Measurements from ENCODE around the gene FLYWCH1.

Gene FLYWCH1, protein sequence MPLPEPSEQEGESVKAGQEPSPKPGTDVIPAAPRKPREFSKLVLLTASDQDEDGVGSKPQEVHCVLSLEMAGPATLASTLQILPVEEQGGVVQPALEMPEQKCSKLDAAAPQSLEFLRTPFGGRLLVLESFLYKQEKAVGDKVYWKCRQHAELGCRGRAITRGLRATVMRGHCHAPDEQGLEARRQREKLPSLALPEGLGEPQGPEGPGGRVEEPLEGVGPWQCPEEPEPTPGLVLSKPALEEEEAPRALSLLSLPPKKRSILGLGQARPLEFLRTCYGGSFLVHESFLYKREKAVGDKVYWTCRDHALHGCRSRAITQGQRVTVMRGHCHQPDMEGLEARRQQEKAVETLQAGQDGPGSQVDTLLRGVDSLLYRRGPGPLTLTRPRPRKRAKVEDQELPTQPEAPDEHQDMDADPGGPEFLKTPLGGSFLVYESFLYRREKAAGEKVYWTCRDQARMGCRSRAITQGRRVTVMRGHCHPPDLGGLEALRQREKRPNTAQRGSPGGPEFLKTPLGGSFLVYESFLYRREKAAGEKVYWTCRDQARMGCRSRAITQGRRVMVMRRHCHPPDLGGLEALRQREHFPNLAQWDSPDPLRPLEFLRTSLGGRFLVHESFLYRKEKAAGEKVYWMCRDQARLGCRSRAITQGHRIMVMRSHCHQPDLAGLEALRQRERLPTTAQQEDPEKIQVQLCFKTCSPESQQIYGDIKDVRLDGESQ

GRCh38 chr16:2911638-2912329 lies at the start of gene FLYWCH1:
FLYWCH1 (plus strand) TSS chr16:2911931; CDS start chr16:2929686, 17,755 bp downstream.
- DNase-seq, result peak; percentile 79

- no peak for DNase-seq
Observed at GRCh38 chr16:2865651-2866050, 46.1 kb upstream of the FLYWCH1 start.

DNA sequence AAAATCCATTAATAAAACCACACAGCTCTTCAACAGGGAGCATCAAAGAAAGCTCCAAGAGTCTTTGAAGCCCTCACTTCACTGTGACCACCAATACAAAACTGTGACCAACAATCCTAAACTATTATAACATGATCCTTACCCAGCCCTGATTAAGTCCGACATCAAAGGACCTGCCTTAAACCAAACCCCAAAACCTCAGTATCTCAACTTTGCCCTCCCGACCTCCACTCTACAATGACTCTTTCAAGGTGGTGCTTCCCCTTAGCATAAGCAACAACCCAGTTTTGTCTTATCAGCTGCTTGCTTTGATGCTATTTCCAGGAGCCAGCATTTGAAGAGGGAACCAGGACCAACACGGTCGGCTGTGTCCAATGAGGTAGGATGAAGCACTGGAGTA lies 45.3 kb upstream of the FLYWCH1 start:
- no peak for DNase-seq

DNA sequence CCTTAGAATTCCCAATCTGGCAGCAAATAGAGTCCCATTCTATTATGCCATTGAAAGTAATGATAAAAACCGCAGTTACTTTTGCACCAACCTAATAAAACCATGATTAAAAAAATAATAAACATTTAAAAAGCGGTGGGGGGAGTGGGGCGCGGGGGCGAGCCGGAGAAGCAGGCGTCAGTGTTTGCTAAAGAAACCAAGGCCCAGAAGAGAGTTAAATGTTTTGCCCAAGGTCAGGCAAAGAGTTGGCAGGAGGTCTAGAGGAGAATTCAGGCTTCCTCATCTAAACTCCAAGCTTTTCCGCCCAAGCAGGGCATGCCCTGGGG lies 44.1 kb upstream of the FLYWCH1 start:
- DNase-seq, result no peak

DNA sequence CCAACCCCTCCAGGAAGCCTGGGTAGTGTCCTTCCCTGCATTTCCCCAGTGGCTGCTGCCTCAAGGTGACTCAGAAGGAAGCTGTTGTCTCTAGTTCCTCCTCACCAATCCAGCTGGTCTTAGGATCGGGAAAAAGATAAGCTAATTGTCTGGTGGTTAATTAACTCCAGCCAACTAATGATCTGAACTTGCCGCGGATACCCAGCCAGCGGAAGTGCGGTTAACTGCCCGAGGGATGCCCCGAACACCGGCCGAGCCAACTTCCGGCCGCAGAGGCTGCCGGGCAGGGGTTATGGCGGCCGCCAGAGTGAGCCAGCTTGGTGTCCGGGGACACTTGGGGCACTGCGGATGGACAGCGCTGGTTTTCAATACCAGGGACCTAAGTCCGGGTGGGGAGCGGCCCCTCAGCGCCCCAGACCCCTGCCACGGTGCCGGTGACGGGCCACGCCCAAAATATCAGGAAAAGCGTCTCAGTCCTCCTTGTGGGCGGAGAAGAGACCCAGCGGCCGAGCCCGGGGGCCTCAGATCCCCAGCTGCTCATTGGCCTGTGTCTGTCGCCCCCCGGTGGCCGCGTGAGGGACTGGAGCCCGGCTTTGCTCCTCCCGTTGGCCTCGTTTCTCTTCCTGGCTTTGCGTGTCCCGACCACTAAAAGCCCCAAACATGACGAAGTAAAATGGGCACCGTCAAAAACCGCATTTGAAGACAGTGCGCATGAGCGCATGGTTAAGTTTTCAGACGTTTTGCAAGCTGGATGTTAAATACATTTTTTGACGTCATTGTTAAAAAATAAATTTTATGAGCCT lies 43.5 kb upstream of the FLYWCH1 start:
- peak; percentile 63 for DNase-seq

DNA sequence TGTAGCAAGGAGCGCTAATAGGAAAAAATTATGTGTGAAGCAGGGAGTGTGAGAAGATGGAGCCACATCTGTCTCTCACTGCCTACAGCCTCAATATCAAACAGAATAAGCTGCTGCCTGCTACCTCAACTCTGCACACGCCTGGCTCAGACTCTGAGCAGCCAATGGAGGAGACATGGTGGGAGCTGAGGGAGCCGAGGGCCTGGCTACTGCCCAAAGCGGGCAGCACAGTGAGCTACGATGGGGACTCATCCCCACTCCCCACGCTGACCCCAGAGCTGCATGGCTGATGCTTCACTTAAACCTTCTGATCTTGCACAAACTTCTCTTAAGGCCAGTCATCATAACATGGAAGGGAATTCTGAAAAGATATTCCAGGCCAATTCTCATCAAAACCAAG lies 39.8 kb upstream of the FLYWCH1 start:
- no peak for DNase-seq

- DNase-seq, result no peak
Observed at GRCh38 chr16:2874032-2874911, 37.5 kb upstream of the FLYWCH1 start.

GRCh38 chr16:2874912-2875362 lies 36.8 kb upstream of the FLYWCH1 start:
- DNase-seq, result no peak

DNA sequence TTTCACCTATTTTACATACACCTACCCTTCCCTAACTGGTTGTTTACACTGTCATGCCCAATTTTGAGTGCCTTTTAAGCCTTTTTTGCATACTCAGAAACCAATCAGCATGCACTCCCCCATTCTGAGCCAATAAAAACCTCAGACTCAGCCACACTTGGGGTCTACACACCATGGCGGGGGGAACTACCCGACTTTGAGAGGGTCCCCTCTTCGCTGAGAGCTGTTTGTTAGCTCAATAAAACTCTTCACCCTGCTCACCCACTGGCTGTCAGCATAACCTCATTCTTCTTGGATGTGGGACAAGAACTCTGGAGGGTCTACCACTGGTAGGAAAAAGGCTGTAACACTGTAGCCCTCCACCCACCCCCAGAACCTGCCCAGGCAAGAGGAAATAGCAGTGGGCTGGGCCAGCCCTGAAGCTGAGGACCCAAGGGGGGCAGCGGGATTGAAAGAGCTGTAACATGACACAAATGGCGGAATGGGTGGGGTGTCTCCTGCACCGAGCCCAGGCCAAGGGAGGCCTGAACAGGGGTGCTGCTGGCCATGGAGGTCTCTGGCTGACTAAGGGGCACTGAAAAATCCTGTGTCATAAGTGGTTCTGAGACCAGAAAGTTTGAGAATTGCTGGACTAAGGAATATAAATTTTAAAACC lies 31.8 kb upstream of the FLYWCH1 start:
- no peak for DNase-seq

DNA sequence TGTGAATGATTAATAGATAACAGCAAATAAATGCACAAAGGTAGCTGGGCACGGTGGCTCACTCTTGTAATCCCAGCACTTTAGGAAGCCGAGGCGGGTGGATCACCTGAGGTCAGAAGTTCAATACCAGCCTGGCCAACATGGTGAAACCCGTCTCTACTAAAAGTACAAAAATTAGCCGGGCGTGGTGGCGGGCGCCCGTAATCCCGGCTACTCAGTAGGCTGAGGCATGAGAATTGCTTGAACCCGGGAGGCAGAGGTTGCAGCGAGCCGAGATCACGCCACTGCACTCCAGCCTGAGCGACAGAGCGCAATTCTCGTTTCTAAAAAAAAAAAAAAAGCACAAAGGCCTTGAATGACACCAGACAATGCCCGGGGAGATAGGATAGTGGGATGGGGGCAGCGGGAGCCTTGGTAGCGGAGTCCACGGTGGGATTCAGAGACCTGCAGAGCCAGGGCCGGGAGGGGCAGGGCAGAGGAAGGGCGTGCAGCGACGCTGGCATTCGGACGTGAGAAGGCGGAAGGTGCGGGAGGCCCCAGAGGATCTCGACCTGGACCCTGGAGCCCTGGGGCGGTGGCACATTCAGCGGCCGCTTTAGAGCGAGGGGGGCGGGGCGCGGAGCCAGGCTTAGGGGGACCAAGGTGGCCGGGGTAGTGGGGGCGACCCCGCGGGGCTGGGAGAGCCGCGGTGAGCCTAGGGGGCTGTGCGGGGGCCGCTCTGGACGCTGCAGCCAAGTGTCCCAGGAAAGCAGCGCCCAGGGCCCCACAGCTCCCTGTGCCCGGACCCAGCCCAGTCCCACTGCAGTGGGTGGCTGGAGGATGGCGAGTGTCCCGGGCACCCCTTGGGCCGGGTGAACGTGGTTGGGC lies 29.7 kb upstream of the FLYWCH1 start:
- DNase-seq, result no peak

DNA sequence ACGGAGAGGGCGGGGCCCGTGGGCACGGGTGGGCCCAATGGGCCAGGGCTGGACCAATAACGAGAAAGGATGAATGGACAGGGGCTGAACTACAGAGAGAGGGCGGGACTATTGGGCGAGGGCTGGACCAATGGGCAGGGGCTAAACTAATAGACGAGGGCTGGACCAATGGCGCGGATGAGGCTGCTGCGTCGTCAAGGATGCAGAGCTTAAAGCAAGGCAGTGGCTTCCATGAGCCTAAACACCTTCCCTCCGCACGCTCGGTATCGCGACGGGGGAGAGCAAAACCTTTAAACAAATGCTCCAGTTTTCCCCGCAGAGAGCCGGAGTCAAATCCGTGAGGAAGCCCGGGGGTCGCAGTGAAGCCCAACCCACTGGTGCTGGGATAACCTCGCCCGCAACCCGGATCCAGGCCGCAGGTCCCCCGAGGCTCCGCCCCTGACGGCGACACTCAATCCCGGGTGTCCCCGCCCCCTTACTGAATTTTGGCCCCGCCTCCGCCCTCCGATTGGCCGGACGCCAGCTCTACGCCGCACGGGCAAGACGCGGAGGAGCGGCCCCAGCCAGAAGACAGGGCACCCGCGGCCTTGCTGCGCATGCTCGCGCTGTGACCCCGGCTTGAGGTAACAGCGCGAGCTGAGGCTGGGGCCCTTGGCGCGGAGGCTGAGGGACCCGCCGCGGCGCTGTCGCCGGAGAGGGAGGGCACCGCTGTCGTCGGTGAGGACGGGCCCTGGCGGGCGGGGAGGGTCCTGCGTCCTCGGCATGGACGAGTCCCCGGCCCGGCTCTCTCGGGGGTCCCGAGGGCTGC lies 28.9 kb upstream of the FLYWCH1 start, which contains the start of gene FLYWCH2:
Gene FLYWCH2 (plus strand): TSS at position 566 of the 808 bp plus-strand sequence. CDS start 13,235 bp downstream, outside the sequence.
- peak; percentile 90 for DNase-seq

- no peak for DNase-seq
Observed at GRCh38 chr16:2883458-2883908, 28.2 kb upstream of the FLYWCH1 start.

DNA sequence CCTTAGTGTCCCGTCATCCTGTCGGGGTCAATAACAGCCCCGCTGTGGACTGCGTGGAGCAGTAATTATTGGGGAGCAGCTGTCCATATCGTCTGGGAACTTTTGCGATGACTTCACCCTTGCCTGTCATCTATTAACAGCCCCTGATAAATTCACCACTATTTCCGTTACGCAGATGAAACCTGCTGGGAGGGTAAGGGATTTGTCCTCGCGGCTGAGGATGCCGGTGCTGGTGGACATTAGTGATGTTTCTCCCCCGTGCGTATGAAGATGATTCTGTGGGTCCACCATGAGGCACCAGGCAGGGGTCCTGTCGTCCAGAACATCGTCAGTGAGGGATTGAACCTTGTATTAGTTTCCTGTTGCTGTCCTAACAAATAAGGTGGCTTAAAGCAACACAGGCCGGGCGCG lies 27.7 kb upstream of the FLYWCH1 start:
- no peak for DNase-seq

DNA sequence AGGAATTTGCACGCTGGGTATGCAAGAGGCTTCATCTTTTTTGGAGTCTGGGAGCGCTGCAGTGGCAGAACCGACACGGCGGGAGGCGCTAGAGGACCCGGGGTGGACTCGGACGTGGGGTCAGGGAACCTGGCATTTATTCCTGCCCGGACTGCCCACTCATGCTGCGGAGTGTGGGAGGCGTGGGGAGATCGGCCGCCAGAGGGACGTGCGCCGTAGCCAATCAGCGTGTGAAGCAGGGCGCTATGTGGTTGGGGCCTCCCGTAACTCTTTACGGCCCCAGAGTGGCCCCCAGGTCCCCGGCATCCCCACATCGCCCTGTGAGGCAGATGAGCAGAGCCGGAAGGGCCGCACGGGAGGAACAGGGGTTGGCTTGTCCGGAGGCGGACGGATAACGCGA lies 17.5 kb upstream of the FLYWCH1 start:
- DNase-seq, result no peak

DNA sequence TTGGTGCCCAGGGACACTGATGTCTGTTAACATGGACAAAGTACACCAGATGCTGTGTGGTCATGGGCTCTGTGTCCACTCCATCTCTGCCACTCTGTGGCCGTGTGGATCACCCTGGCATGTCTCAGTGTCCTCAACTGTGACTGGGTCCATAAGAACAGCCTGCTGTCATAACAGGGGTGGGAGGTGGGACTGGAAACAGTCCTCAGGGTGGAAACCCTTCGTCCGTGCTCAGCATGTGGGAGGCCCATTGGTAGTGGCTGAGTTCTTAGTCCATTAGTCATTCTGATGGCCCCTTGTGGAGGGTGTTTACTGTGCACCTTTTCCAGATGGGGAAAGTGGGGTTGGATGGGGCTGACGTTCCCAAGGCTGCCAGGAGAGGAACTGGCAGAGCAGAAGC lies 15.9 kb upstream of the FLYWCH1 start:
- DNase-seq, result no peak

- DNase-seq, result no peak
Observed at GRCh38 chr16:2896480-2897010, 15.2 kb upstream of the FLYWCH1 start.

DNA sequence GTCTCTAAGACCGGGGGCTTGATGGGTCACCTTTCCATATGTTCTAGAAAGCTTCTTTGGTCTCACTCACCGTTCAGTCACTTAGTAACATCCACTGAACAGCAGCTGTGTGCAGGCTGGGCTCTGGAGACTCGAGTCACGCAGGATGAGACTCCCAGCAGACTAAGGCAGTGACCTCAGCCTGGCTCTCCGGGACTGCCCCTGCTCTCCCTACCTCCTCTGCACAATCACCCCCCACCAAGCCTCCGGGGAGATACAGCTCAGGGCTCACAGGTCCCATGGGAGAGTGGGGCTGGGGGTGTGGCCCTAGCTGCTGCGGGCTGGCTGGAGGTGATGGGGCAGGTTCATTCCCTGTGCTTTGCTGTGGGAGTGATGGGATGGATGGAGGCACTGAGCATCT lies 14.6 kb upstream of the FLYWCH1 start:
- no peak for DNase-seq

GRCh38 chr16:2898831-2899563 lies 12.7 kb upstream of the FLYWCH1 start:
- no peak for DNase-seq
